ENCODE results near the gene ACAD8. TPM values are rescaled to one million over a fixed set of nuclear protein-coding genes. Genes with fewer than 3 reads are reported as not detected.

The ACAD8 gene
- polyA plus RNA-seq (2013, experiment 1 of 2) = 20.6 TPM
- polyA plus RNA-seq (2013, experiment 2 of 2) = 16.9 TPM

DNA sequence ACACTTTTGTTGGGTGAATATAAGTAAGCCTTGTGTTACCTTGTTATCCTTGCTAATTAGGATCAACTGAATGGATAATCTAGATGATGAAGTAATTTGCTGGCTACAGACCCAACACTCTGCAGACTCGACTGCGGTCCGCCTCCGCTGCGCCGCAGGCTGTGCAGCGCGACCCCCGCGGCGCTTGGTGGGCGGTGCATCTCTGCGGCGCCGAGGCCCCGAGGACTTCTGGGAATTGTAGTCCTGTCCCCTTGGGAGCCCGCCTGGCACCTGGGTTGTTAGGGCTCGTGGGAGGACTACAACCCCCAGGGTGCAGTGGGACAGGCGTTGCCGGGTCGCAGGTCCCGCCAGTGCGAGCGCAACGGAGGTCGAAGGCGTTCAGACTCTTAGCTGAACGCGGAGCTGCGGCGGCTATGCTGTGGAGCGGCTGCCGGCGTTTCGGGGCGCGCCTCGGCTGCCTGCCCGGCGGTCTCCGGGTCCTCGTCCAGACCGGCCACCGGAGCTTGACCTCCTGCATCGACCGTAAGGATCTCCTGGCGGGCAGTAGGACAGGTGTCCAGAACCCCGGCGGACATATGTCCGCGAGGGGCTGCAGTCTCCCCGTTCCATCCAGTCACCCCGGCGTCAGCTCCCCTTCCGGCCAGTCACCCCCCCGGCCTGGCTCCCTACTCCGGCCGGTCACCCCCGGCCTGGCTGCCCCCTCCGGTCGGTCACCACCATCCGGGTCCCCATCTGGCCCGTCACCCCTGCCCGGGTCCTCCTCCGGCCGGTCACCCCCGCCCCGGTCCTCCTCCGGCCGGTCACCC, at the start of gene ACAD8, which contains the start of gene THYN1:
Gene ACAD8 (plus strand): TSS at position 381 of the 806 bp plus-strand sequence. CDS start 33 bp downstream, at position 414.
Gene THYN1 (minus strand): TSS at position 165 of the 806 bp plus-strand sequence. CDS start 470 bp downstream, outside the sequence.
- peaks cover 43% of the 10 kb centered on the region for H3K36me3 ChIP-seq (ENCODE audit: control insufficient read depth, insufficient read depth, low read length)
- H3K9me3 ChIP-seq (ENCODE audit: control insufficient read depth, low read length) = no peaks in the 10 kb centered on the region
- H3K27ac ChIP-seq (ENCODE audit: low read depth, low read length, severe bottlenecking) = no peak within 1 kb of the TSS
- WGBS, 2 experiments (ENCODE audit: insufficient coverage in 2 of 2) = 1 to 2% methylated on average over 52 to 55 of the region's 70 CpGs
- no peaks in the 10 kb centered on the region for H3K4me1 ChIP-seq (ENCODE audit: control insufficient read depth, insufficient read depth, low read length, poor library complexity, severe bottlenecking)
- peak within 1 kb of the TSS; percentile 87 for H3K4me3 ChIP-seq (ENCODE audit: extremely low read depth, insufficient read depth, low read length, poor library complexity, severe bottlenecking)

GRCh38 chr11:134205729-134206128, 47.6 kb upstream of the ACAD8 start:
- no peak overlapping the region for H3K27ac ChIP-seq (ENCODE audit: low read depth, low read length, severe bottlenecking)
- H3K4me1 ChIP-seq (ENCODE audit: control insufficient read depth, insufficient read depth, low read length, poor library complexity, severe bottlenecking) = no peaks in the 10 kb centered on the region
- no peaks in the 10 kb centered on the region for H3K9me3 ChIP-seq (ENCODE audit: control insufficient read depth, low read length)
- 60 to 100% methylated on average over 1 of the region's 9 CpGs for WGBS, 2 experiments (ENCODE audit: insufficient coverage in 2 of 2)
- peaks cover 86% of the 10 kb centered on the region for H3K36me3 ChIP-seq (ENCODE audit: control insufficient read depth, insufficient read depth, low read length)
- H3K4me3 ChIP-seq (ENCODE audit: extremely low read depth, insufficient read depth, low read length, poor library complexity, severe bottlenecking) = no peak overlapping the region

DNA sequence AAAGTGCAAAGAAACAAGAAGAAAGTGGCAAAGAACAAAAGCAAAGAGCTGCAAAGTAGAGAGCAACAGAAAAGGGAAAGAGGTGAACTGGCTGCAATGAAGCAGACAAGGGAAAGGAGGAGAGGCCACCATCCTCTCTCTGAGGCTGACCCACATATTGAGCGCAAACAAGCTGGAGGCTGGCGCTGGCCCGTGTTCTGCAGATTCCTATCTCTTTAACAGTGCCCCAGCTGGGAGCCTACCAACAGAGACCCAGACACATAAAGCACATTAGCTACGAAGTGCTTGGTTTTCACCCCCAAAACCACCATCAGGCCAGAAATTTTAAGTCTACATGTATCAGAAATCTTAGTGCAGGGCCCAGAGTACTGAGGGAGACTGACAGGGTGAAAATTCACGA, 47.2 kb upstream of the ACAD8 start:
- Histone ChIP-seq H3K27ac (ENCODE audit: low read depth, low read length, severe bottlenecking) (no peak overlapping the region), H3K4me1 (ENCODE audit: control insufficient read depth, insufficient read depth, low read length, poor library complexity, severe bottlenecking) (no peaks in the 10 kb centered on the region), H3K4me3 (ENCODE audit: extremely low read depth, insufficient read depth, low read length, poor library complexity, severe bottlenecking) (no peak overlapping the region), H3K9me3 (ENCODE audit: control insufficient read depth, low read length) (no peaks in the 10 kb centered on the region), H3K36me3 (ENCODE audit: control insufficient read depth, insufficient read depth, low read length) (peaks cover 87% of the 10 kb centered on the region)
- WGBS, 2 experiments (ENCODE audit: insufficient coverage in 2 of 2) = 94 to 100% methylated on average over 2 to 3 of the region's 5 CpGs

GRCh38 chr11:134207538-134208239, 45.7 kb upstream of the ACAD8 start:
- WGBS, 2 experiments (ENCODE audit: insufficient coverage in 2 of 2) = 91 to 95% methylated on average over 8 to 12 of the region's 16 CpGs
- H3K4me3 ChIP-seq (ENCODE audit: extremely low read depth, insufficient read depth, low read length, poor library complexity, severe bottlenecking) = no peak overlapping the region
- no peaks in the 10 kb centered on the region for H3K9me3 ChIP-seq (ENCODE audit: control insufficient read depth, low read length)
- peaks cover 80% of the 10 kb centered on the region for H3K36me3 ChIP-seq (ENCODE audit: control insufficient read depth, insufficient read depth, low read length)
- no peaks in the 10 kb centered on the region for H3K4me1 ChIP-seq (ENCODE audit: control insufficient read depth, insufficient read depth, low read length, poor library complexity, severe bottlenecking)
- H3K27ac ChIP-seq (ENCODE audit: low read depth, low read length, severe bottlenecking) = no peak overlapping the region

- Histone ChIP-seq H3K36me3 (ENCODE audit: control insufficient read depth, insufficient read depth, low read length) (peaks cover 51% of the 10 kb centered on the region), H3K9me3 (ENCODE audit: control insufficient read depth, low read length) (no peaks in the 10 kb centered on the region), H3K4me1 (ENCODE audit: control insufficient read depth, insufficient read depth, low read length, poor library complexity, severe bottlenecking) (no peaks in the 10 kb centered on the region), H3K27ac (ENCODE audit: low read depth, low read length, severe bottlenecking) (no peak overlapping the region), H3K4me3 (ENCODE audit: extremely low read depth, insufficient read depth, low read length, poor library complexity, severe bottlenecking) (no peak overlapping the region)
- WGBS, 2 experiments (ENCODE audit: insufficient coverage in 2 of 2) = 88 to 100% methylated on average over 4 to 6 of the region's 7 CpGs
These were observed 37.5 kb upstream of the ACAD8 start for GRCh38 chr11:134215836-134216235.

- WGBS, 2 experiments (ENCODE audit: insufficient coverage in 2 of 2) = 93% methylated on average over 3 of the region's 3 CpGs; no CpG with 5 or more reads in 1 of the 2 experiments
These were observed 36.6 kb upstream of the ACAD8 start for GRCh38 chr11:134216816-134217215.

GRCh38 chr11:134223121-134223520, 30.2 kb upstream of the ACAD8 start:
- peaks cover 26% of the 10 kb centered on the region for H3K36me3 ChIP-seq (ENCODE audit: control insufficient read depth, insufficient read depth, low read length)
- no peaks in the 10 kb centered on the region for H3K9me3 ChIP-seq (ENCODE audit: control insufficient read depth, low read length)
- 3 to 10% methylated on average over 4 to 5 of the region's 5 CpGs for WGBS, 2 experiments (ENCODE audit: insufficient coverage in 2 of 2)
- H3K4me3 ChIP-seq (ENCODE audit: extremely low read depth, insufficient read depth, low read length, poor library complexity, severe bottlenecking) = peak overlapping the region; percentile 82
- peaks cover 6% of the 10 kb centered on the region for H3K4me1 ChIP-seq (ENCODE audit: control insufficient read depth, insufficient read depth, low read length, poor library complexity, severe bottlenecking)
- no peak overlapping the region for H3K27ac ChIP-seq (ENCODE audit: low read depth, low read length, severe bottlenecking)

More at GRCh38 chr11:134216816-134217215, 36.6 kb upstream of the ACAD8 start:
- no peak overlapping the region for H3K4me3 ChIP-seq (ENCODE audit: extremely low read depth, insufficient read depth, low read length, poor library complexity, severe bottlenecking)
- H3K9me3 ChIP-seq (ENCODE audit: control insufficient read depth, low read length) = no peaks in the 10 kb centered on the region
- H3K36me3 ChIP-seq (ENCODE audit: control insufficient read depth, insufficient read depth, low read length) = peaks cover 46% of the 10 kb centered on the region
- no peak overlapping the region for H3K27ac ChIP-seq (ENCODE audit: low read depth, low read length, severe bottlenecking)
- no peaks in the 10 kb centered on the region for H3K4me1 ChIP-seq (ENCODE audit: control insufficient read depth, insufficient read depth, low read length, poor library complexity, severe bottlenecking)

GRCh38 chr11:134223836-134224709, 29.3 kb upstream of the ACAD8 start, which contains the start of the genes NCAPD3 and VPS26B:
Gene NCAPD3 (minus strand): TSS chr11:134223967. CDS start chr11:134223926, 41 bp downstream.
Gene VPS26B (plus strand): TSS chr11:134224671. CDS start chr11:134225123, 452 bp downstream.
- Histone ChIP-seq H3K36me3 (ENCODE audit: control insufficient read depth, insufficient read depth, low read length) (peaks cover 16% of the 10 kb centered on the region), H3K4me3 (ENCODE audit: extremely low read depth, insufficient read depth, low read length, poor library complexity, severe bottlenecking) (peak within 1 kb of the TSS; percentile 82), H3K9me3 (ENCODE audit: control insufficient read depth, low read length) (no peaks in the 10 kb centered on the region), H3K27ac (ENCODE audit: low read depth, low read length, severe bottlenecking) (peak within 1 kb of the TSS; percentile 69), H3K4me1 (ENCODE audit: control insufficient read depth, insufficient read depth, low read length, poor library complexity, severe bottlenecking) (peaks cover 7% of the 10 kb centered on the region)
- WGBS, 2 experiments (ENCODE audit: insufficient coverage in 2 of 2) = 0% methylated on average over 68 to 87 of the region's 89 CpGs

- Histone ChIP-seq H3K9me3 (ENCODE audit: control insufficient read depth, low read length) (no peaks in the 10 kb centered on the region), H3K27ac (ENCODE audit: low read depth, low read length, severe bottlenecking) (peak overlapping the region; percentile 29), H3K4me3 (ENCODE audit: extremely low read depth, insufficient read depth, low read length, poor library complexity, severe bottlenecking) (peak overlapping the region; percentile 82), H3K36me3 (ENCODE audit: control insufficient read depth, insufficient read depth, low read length) (peaks cover 10% of the 10 kb centered on the region), H3K4me1 (ENCODE audit: control insufficient read depth, insufficient read depth, low read length, poor library complexity, severe bottlenecking) (peaks cover 16% of the 10 kb centered on the region)
- 1% methylated on average over 58 to 82 of the region's 93 CpGs for WGBS, 2 experiments (ENCODE audit: insufficient coverage in 2 of 2)
These were observed 28.4 kb upstream of the ACAD8 start for GRCh38 chr11:134224710-134225664.

All from mesodermal cell (in vitro differentiated cells).